ENCODE data around the gene ZBTB7B.

DNA sequence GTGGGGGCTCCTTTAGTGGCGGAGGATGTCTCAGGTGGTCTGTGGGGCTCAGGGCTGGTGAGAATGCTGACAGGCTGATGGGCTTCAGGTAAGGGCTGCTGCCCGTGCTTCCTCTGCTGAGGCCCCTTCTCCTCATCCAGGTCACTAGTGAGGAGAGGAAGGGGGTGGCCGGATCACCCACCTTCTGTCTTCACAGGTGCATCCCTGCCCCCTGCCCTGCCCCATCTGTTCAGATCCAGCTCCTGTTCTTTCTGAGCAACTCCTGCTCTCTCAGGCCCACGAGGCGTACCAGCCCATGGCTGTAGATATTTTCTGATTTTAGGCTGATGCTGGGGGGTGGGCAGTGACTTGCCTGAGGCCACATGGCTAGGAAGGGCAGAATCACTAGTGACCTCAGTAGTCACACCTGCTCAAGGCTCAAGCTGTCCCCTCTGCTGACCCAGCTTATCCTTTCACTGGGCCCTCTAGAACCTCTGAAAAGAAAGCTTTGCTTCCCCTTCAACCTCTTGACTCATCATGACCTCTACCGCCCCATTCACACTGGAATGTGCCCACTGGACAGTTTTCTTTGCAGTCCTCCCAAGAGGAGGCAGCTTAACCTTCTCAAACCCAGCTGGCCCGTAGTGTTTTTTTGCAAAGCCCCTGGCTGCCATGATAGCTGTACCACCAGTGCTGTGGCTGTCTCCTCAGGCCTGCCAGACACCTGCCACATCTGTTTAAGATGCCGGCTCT, 16.2 kb downstream of the ZBTB7B start:
- TF ChIP-seq CTCF (IDR thresholded peaks at IDR 0.05) (no peak), POLR2AphosphoS5 (IDR thresholded peaks at IDR 0.05) (no peak)
